ENCODE data around the gene PKHD1.
"Not testable (repeated sequence)": the region's sequence is repeated elsewhere in the genome, so short reads cannot be mapped to it uniquely, and the experiment has no call there.

Gene PKHD1

DNA sequence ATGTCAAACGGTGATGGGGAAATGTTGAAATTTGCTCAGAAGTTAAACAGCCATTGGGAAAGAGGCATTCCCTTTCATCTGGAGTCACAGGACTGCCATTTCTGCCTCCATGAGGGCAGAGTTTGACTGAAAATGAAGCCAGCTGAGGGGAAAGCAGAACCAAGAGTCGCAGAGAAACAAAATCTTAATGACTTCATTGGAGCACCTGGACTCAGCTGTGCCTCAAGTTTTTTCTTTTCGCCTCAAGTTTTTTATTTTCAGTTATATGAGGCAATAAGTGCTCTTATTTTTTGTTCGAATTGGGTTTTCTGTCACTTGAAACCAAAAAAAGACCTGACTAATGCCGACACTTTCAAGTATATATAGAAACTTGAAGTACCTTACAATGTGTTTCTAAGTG lies 161.3 kb downstream of the PKHD1 start:
- Histone ChIP-seq H3K4me3 (ENCODE audit: low read length) (no peak overlapping the region), H3K27me3 (replicated peaks; ENCODE audit: control insufficient read depth, insufficient read depth, low read length) (peaks cover 5% of the 10 kb centered on the region), H3K9me3 (ENCODE audit: control insufficient read depth, low read length) (no peaks in the 10 kb centered on the region), H3K4me1 (ENCODE audit: control insufficient read depth, insufficient read depth, low read length) (no peaks in the 10 kb centered on the region), H3K36me3 (ENCODE audit: control insufficient read depth, insufficient read depth, low read length, severe bottlenecking) (no peaks in the 10 kb centered on the region), H3K9ac (ENCODE audit: low read length) (no peak overlapping the region)
- DNase-seq (ENCODE audit: low read depth) = no peak

- H3K4me1 ChIP-seq (ENCODE audit: control insufficient read depth, insufficient read depth, low read length); H3K27me3 ChIP-seq (replicated peaks; ENCODE audit: control insufficient read depth, insufficient read depth, low read length); H3K9me3 ChIP-seq (ENCODE audit: control insufficient read depth, low read length); DNase-seq (ENCODE audit: low read depth); H3K9ac ChIP-seq (ENCODE audit: low read length); H3K36me3 ChIP-seq (ENCODE audit: control insufficient read depth, insufficient read depth, low read length, severe bottlenecking); H3K4me3 ChIP-seq (ENCODE audit: low read length): not testable (repeated sequence)
Measured at GRCh38 chr6:51922479-51922878, 164.9 kb downstream of the PKHD1 start.

GRCh38 chr6:51918347-51918746 lies 169.1 kb downstream of the PKHD1 start:
- H3K9me3 ChIP-seq (ENCODE audit: control insufficient read depth, low read length); H3K27me3 ChIP-seq (replicated peaks; ENCODE audit: control insufficient read depth, insufficient read depth, low read length); H3K36me3 ChIP-seq (ENCODE audit: control insufficient read depth, insufficient read depth, low read length, severe bottlenecking); DNase-seq (ENCODE audit: low read depth); H3K4me1 ChIP-seq (ENCODE audit: control insufficient read depth, insufficient read depth, low read length); H3K9ac ChIP-seq (ENCODE audit: low read length); H3K4me3 ChIP-seq (ENCODE audit: low read length): not testable (repeated sequence)

- H3K4me3 ChIP-seq (ENCODE audit: low read length) = no peak overlapping the region
Measured at GRCh38 chr6:51915098-51915497, 172.3 kb downstream of the PKHD1 start.

DNA sequence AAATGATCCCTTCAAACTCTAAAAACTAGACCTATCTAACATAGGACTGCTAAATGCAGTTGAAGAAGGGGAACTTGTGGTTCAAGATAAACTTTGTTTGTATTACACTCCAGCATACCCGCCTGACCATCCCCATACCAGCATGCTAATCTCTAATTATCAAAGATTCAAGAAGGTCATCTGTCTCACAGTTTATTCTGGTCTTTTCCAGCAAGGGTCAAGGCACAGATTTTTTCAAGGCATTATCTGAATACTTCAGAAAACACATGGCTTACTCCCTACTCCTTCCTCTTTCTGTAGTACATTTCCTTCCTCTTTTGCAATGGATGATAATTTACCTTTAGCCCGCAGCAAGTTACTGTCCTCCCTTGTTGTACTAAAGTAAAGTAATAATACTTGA lies 174.1 kb downstream of the PKHD1 start:
- no peaks in the 10 kb centered on the region for H3K36me3 ChIP-seq (ENCODE audit: control insufficient read depth, insufficient read depth, low read length, severe bottlenecking)
- H3K27me3 ChIP-seq (replicated peaks; ENCODE audit: control insufficient read depth, insufficient read depth, low read length) = no peaks in the 10 kb centered on the region
- H3K9ac ChIP-seq (ENCODE audit: low read length) = no peak overlapping the region
- H3K4me1 ChIP-seq (ENCODE audit: control insufficient read depth, insufficient read depth, low read length) = no peaks in the 10 kb centered on the region
- DNase-seq (ENCODE audit: low read depth) = no peak
- no peaks in the 10 kb centered on the region for H3K9me3 ChIP-seq (ENCODE audit: control insufficient read depth, low read length)
- H3K4me3 ChIP-seq (ENCODE audit: low read length) = no peak overlapping the region

More at GRCh38 chr6:51915098-51915497, 172.3 kb downstream of the PKHD1 start:
- no peak for DNase-seq (ENCODE audit: low read depth)
- Histone ChIP-seq H3K4me1 (ENCODE audit: control insufficient read depth, insufficient read depth, low read length) (no peaks in the 10 kb centered on the region), H3K9me3 (ENCODE audit: control insufficient read depth, low read length) (no peaks in the 10 kb centered on the region), H3K27me3 (replicated peaks; ENCODE audit: control insufficient read depth, insufficient read depth, low read length) (no peaks in the 10 kb centered on the region), H3K36me3 (ENCODE audit: control insufficient read depth, insufficient read depth, low read length, severe bottlenecking) (no peaks in the 10 kb centered on the region), H3K9ac (ENCODE audit: low read length) (no peak overlapping the region)

- Histone ChIP-seq H3K9me3 (ENCODE audit: control insufficient read depth, low read length) (no peaks in the 10 kb centered on the region), H3K4me1 (ENCODE audit: control insufficient read depth, insufficient read depth, low read length) (no peaks in the 10 kb centered on the region)
Measured at GRCh38 chr6:51910851-51911250, 176.6 kb downstream of the PKHD1 start.

GRCh38 chr6:51908243-51908642 lies 179.2 kb downstream of the PKHD1 start:
- Histone ChIP-seq H3K36me3 (ENCODE audit: control insufficient read depth, insufficient read depth, low read length, severe bottlenecking) (no peaks in the 10 kb centered on the region), H3K9me3 (ENCODE audit: control insufficient read depth, low read length) (no peaks in the 10 kb centered on the region), H3K4me1 (ENCODE audit: control insufficient read depth, insufficient read depth, low read length) (no peaks in the 10 kb centered on the region), H3K4me3 (ENCODE audit: low read length) (no peak overlapping the region), H3K27me3 (replicated peaks; ENCODE audit: control insufficient read depth, insufficient read depth, low read length) (no peaks in the 10 kb centered on the region), H3K9ac (ENCODE audit: low read length) (no peak overlapping the region)
- DNase-seq (ENCODE audit: low read depth) = no peak

More at GRCh38 chr6:51910851-51911250, 176.6 kb downstream of the PKHD1 start:
- no peak for DNase-seq (ENCODE audit: low read depth)
- no peaks in the 10 kb centered on the region for H3K36me3 ChIP-seq (ENCODE audit: control insufficient read depth, insufficient read depth, low read length, severe bottlenecking)
- no peaks in the 10 kb centered on the region for H3K27me3 ChIP-seq (replicated peaks; ENCODE audit: control insufficient read depth, insufficient read depth, low read length)
- H3K4me3 ChIP-seq (ENCODE audit: low read length) = no peak overlapping the region
- H3K9ac ChIP-seq (ENCODE audit: low read length) = no peak overlapping the region

DNA sequence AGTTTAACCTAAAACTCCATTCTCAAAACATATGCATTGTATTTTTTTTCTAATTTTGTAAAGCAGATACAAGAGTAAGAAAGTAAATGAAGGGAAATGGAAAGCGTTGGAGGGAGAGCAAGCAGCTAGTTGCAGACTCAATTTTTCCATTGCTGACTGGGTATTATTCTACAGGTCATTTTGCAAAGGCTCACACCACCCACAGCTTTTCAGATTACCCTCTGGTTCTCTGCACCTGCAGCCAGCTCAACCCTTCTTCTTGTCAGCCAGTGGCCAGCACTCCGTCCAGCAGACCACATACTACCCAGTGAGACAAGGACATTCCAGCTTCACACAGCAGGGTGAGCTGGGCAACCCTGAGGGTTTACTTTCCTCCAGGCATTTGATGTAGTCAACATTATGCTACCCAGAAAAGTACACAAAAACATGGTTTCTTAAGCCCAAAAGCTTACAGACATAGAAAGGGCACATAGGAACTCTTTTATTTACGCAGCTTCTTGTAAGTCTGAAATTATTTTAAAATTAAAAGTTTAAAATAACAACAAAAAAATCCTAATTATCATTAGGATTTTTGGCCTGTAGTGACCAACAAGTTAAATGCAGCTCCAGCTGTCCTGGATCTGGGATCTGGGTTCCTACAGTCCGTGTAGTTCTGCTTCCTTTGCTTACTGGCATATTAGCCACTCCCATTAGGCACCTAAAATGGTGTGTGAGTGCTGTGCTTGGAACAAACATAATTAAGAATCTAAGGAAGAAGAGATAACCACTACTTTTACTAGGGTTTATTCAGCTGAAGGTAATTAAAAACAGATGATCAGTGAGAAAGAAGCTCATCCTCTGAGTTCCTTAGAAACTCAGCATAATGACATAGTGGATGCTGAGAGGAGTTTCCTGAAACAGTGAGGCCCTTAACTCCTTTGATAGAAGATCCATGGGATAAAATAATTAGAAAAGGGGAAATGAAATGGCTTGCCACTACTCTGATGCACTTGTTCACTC lies 185.3 kb downstream of the PKHD1 start:
- Histone ChIP-seq H3K9me3 (ENCODE audit: control insufficient read depth, low read length) (no peaks in the 10 kb centered on the region), H3K4me1 (ENCODE audit: control insufficient read depth, insufficient read depth, low read length) (no peaks in the 10 kb centered on the region), H3K9ac (ENCODE audit: low read length) (no peak overlapping the region), H3K4me3 (ENCODE audit: low read length) (no peak overlapping the region), H3K36me3 (ENCODE audit: control insufficient read depth, insufficient read depth, low read length, severe bottlenecking) (no peaks in the 10 kb centered on the region), H3K27me3 (replicated peaks; ENCODE audit: control insufficient read depth, insufficient read depth, low read length) (no peaks in the 10 kb centered on the region)
- DNase-seq (ENCODE audit: low read depth) = no peak

GRCh38 chr6:51893366-51893765 lies 194.0 kb downstream of the PKHD1 start:
- no peak overlapping the region for H3K4me3 ChIP-seq (ENCODE audit: low read length)
- H3K9me3 ChIP-seq (ENCODE audit: control insufficient read depth, low read length) = no peaks in the 10 kb centered on the region
- no peaks in the 10 kb centered on the region for H3K4me1 ChIP-seq (ENCODE audit: control insufficient read depth, insufficient read depth, low read length)
- H3K9ac ChIP-seq (ENCODE audit: low read length) = no peak overlapping the region
- no peaks in the 10 kb centered on the region for H3K36me3 ChIP-seq (ENCODE audit: control insufficient read depth, insufficient read depth, low read length, severe bottlenecking)
- DNase-seq (ENCODE audit: low read depth) = no peak
- H3K27me3 ChIP-seq (replicated peaks; ENCODE audit: control insufficient read depth, insufficient read depth, low read length) = no peaks in the 10 kb centered on the region

- Histone ChIP-seq H3K36me3 (ENCODE audit: control insufficient read depth, insufficient read depth, low read length, severe bottlenecking) (no peaks in the 10 kb centered on the region), H3K27me3 (replicated peaks; ENCODE audit: control insufficient read depth, insufficient read depth, low read length) (no peaks in the 10 kb centered on the region), H3K9ac (ENCODE audit: low read length) (no peak overlapping the region), H3K4me3 (ENCODE audit: low read length) (no peak overlapping the region), H3K9me3 (ENCODE audit: control insufficient read depth, low read length) (no peaks in the 10 kb centered on the region), H3K4me1 (ENCODE audit: control insufficient read depth, insufficient read depth, low read length) (no peaks in the 10 kb centered on the region)
- DNase-seq (ENCODE audit: low read depth) = no peak
Measured at GRCh38 chr6:51892750-51893149, 194.7 kb downstream of the PKHD1 start.

GRCh38 chr6:51892339-51892738 lies 195.1 kb downstream of the PKHD1 start:
- no peak overlapping the region for H3K9ac ChIP-seq (ENCODE audit: low read length)
- no peaks in the 10 kb centered on the region for H3K27me3 ChIP-seq (replicated peaks; ENCODE audit: control insufficient read depth, insufficient read depth, low read length)
- H3K4me1 ChIP-seq (ENCODE audit: control insufficient read depth, insufficient read depth, low read length) = no peaks in the 10 kb centered on the region
- DNase-seq (ENCODE audit: low read depth) = no peak
- no peak overlapping the region for H3K4me3 ChIP-seq (ENCODE audit: low read length)
- H3K9me3 ChIP-seq (ENCODE audit: control insufficient read depth, low read length) = no peaks in the 10 kb centered on the region
- no peaks in the 10 kb centered on the region for H3K36me3 ChIP-seq (ENCODE audit: control insufficient read depth, insufficient read depth, low read length, severe bottlenecking)
